Fibroblast of gingiva (primary cell): ENCODE data around the gene EXOC6B.
"Not testable (repeated sequence)": the region's sequence is repeated elsewhere in the genome, so short reads cannot be mapped to it uniquely, and the experiment has no call there.

ENCODE experiments used
- DNase-seq: peaks from one replicate; pipeline ENCODE4 v3.0.0-alpha.2; 2011; ENCODE audit warnings: low read depth

EXOC6B gene

GRCh38 chr2:72431737-72432136 lies 394.1 kb downstream of the EXOC6B start:
- DNase-seq = no peak

- no peak for DNase-seq
Measured at GRCh38 chr2:72427022-72427861, 398.6 kb downstream of the EXOC6B start.

DNA sequence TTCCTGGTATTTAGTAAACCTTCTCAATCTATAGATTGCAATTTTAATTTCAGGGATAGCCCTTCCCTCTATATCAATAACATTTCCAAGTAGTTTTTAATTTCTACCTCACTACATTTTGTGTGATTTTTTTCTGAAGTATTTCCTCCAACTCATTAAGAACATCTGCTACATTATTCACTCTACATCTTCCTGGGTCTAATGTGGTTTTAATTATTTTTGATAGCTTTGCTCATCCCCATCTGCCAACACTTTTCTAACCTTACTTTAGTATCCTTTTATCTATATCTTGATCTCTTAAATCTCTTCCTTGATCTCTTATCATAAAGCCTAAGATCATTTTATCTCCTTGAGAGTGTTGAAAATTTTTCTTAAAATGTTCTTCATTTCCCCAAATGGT lies 399.8 kb downstream of the EXOC6B start:
- DNase-seq = no peak

DNA sequence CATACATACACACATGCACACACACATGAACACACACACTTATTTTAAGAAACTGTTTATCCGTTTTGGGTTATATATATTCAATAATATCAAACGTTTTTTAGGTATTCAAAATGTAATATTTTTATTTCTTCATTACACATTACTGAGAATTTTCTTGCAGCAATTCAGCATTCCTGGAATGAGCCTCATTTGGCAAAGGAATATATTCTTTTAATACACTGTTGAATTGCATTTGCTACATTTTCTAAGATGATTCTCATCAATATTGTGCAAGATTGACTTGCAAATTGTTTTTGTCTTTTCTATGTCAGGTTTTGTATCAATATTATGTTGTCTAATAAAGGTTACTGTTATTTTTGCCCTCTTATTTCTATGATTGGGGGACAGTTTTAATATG lies 402.1 kb downstream of the EXOC6B start:
- peak; percentile 9 for DNase-seq

- DNase-seq = not testable (repeated sequence)
Measured at GRCh38 chr2:72421771-72422379, 404.0 kb downstream of the EXOC6B start.

- DNase-seq = no peak
Measured at GRCh38 chr2:72415781-72416475, 409.9 kb downstream of the EXOC6B start.

- DNase-seq = peak; percentile 57
Measured at GRCh38 chr2:72415241-72415661, 410.6 kb downstream of the EXOC6B start.

GRCh38 chr2:72414137-72414760 lies 411.6 kb downstream of the EXOC6B start:
- DNase-seq = peak; percentile 25

DNA sequence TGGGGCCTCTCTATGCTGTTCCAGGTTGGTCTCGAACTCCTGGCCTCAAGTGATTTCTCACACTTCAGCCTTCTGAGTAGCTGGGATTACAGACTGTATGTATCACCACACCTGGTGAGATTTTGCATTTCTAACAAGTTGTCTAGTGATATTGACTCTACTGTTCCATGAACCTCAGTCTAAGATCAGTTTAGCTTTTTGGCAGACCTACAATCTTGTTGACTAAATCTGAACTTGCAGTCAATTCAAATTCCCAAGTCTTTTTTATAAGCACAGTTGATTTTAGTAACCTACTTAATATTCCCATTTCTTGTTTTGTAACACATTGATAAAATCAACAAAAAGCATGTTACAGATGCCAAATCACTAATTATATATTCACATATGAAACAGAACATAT lies 412.1 kb downstream of the EXOC6B start:
- DNase-seq = no peak

DNA sequence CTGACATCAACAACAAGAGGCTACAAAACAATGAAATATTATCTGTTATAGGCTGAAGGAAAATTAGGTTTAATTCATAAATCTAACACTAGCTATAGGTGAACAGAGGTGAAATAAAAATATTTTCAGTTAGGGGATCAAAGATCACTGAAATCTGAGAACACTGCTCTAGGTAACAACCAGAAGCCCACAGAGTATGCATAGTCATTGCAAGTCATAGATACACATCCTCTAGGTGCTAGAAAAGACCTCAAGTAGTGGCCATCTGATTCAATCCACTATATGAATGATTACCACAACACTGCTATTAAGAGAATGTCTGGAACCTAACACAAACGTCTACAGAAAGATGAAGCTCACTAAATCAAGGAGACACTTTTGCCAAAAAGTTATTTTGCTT lies 413.6 kb downstream of the EXOC6B start:
- DNase-seq = no peak

- DNase-seq = no peak
Measured at GRCh38 chr2:72399879-72400278, 426.0 kb downstream of the EXOC6B start.

DNA sequence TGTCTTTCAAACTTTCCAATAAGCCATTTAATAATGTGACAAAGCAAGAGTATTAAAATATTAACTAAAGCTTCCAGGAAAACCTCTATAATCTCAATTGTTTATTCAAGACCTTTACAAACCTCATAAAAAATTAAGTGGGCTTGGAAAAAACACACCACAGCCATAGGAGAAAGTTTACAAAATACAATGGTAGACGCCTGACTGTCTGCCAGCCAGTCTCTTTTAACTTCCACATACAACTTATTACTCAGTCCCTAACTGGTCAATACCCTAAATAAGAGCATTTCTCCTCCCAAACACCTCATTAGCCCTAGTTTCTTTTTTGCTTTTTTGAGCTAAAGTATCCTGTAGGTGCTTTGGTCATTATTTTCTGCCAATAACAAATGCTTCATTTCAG lies 430.7 kb downstream of the EXOC6B start:
- DNase-seq = no peak

DNA sequence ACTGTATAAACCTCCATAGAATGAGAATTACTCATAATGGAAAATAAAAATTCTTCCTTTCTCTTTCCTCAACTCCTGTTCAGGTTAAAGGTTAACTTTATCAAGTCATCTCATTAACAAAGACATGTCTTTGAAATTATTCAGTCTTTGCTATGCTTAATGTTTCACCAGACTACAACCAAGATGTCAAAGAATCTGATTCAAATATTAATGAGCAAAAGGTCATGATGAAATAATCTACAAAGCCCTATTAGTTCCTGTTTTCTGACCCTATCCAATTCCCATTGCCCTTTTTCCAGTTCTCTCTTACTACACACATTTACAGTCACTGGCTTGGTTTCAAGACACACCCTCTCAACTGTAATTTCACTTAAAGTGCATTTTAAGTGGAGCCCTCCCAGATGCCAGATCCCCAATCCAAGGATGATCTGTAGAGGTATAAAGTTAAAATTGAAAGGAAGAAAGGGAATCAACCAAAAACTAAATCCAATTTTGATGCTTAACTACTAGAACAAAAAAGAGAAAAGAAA lies 431.2 kb downstream of the EXOC6B start:
- DNase-seq = no peak

- no peak for DNase-seq
Measured at GRCh38 chr2:72389447-72389846, 436.4 kb downstream of the EXOC6B start.

DNA sequence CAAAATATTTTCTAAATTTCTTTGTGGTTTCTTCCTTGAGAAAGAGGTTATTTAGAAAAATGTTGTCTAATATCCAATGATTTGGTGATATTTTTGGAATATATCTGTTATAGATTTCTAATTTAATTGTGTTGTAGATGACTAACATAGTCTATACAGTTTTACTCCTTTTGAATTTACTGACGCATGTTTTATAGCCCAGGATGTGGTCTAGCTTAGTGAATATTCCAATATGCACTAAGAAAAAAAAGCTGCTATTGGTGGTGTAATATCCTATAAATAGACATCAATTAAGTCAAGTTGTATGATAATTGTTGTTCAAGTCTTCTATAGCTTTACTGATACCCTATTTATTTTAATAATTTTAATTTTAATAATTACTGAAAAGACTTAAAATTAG lies 437.6 kb downstream of the EXOC6B start:
- DNase-seq = no peak

GRCh38 chr2:72386288-72386687 lies 439.5 kb downstream of the EXOC6B start:
- DNase-seq = no peak

GRCh38 chr2:72378753-72379348 lies 447.0 kb downstream of the EXOC6B start:
- DNase-seq = no peak

- peak; percentile 98 for DNase-seq
Measured at GRCh38 chr2:72367530-72368225, 458.2 kb downstream of the EXOC6B start.

DNA sequence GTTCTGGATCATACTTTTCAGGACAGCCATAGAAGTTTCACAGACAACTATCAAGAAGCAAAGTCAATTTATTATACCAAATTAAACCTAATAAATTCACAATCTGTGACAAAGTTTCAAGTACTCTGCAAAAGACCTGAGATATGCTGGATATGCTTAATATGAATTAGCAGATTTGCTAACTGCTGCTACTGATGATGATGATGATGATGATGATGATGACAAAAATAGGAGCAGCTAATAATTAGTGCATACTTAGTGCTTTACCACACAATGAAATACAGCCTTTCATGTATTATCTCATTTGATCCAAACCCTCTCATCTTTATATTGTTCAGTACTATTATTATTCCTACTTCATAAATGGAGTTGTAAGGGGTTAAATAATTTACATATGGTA lies 462.4 kb downstream of the EXOC6B start:
- DNase-seq = no peak

DNA sequence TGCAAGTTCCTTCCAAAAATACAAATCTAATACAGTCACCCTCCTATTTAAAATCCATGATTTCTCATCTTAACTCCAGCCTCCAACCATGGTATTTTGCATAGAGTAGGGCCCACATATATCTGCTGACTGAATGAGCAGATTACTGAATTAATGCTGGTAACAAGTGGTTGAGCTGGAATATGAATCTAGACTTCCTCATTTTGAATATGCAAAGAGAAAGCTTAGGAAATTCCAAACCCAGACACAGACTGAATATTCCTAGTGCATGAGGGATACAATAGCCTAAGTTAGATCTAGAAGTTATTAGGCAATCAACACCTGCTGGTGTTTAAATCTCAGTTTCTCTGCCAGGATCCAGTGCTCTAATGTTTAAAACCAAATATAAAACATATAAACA lies 463.1 kb downstream of the EXOC6B start:
- no peak for DNase-seq

DNA sequence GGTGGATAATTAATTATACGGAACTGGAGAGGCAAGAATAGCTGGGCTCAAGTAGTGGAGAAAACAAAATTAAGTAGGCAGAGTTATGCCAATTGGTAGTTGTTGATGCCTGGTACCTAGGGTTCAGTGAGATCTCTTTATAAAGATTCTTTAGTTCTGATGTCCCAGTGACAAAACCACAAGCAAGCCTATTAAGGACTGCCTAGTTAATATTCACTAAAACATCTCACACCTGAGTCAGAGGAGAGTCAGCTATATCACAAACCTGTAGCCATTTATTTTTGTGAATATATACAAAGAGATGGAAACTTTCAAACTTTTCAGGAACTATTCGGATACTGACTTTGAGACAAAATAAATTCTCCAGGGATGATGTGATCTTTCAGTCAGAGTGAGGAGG lies 464.3 kb downstream of the EXOC6B start:
- DNase-seq = no peak
